Natural killer cell (primary cell): ENCODE data around the gene MFAP3L. TPM values are rescaled to one million over a fixed set of nuclear protein-coding genes. Genes with fewer than 3 reads are reported as not detected.

Experiments used
- ATAC-seq, 3 donors: fragments of 150-1000 bp in 2 of 3; fragments of 200-7000 bp in 1 of 3; cut with Tn5 transposase; 1 replicate in 1 of 3; 2 replicates in 2 of 3; pipeline ENCODE4 v1.10.0; 2021; ENCODE audit warnings: mild to moderate bottlenecking in 2 of 3, moderate library complexity in 2 of 3
- DNase-seq, 2 donors: peaks; one replicate each; pipeline versions ENCODE4 v3.0.0 to v3.0.0-alpha.2; 2013 to 2021; ENCODE audit warnings: mixed read lengths in 1 of 2
- H3K27ac ChIP-seq: one replicate; pipeline ENCODE4 v1.5.1; 2013; ENCODE audit warnings: mild to moderate bottlenecking, low read length
- H3K27me3 ChIP-seq: one replicate; pipeline ENCODE4 v1.6.1; 2013; ENCODE audit warnings: low read length; ENCODE audit not compliant: control insufficient read depth, insufficient read depth
- H3K36me3 ChIP-seq: one replicate; pipeline ENCODE4 v1.6.1; 2013; ENCODE audit warnings: low read length; ENCODE audit not compliant: control insufficient read depth, insufficient read depth
- H3K4me1 ChIP-seq: one replicate; pipeline ENCODE4 v1.6.1; 2013; ENCODE audit warnings: low read length; ENCODE audit not compliant: control insufficient read depth, insufficient read depth
- H3K4me3 ChIP-seq: one replicate; pipeline ENCODE4 v1.5.1; 2013; ENCODE audit warnings: low read length
- H3K9me3 ChIP-seq: one replicate; pipeline ENCODE4 v1.6.1; 2013; ENCODE audit warnings: low read length; ENCODE audit not compliant: control insufficient read depth, insufficient read depth
- H3K27ac Mint-ChIP-seq, 2 donors: one replicate each; pipeline ENCODE4 v1.8.0; 2022; ENCODE audit warnings: mild to moderate bottlenecking in 2 of 2, mixed read lengths in 2 of 2, moderate library complexity in 1 of 2
- H3K27me3 Mint-ChIP-seq, 2 donors: one replicate each; pipeline ENCODE4 v1.8.0; 2022; ENCODE audit warnings: low read depth in 2 of 2, mixed read lengths in 2 of 2
- H3K36me3 Mint-ChIP-seq: one replicate; pipeline ENCODE4 v1.8.0; 2022; ENCODE audit warnings: mixed read lengths
- H3K4me1 Mint-ChIP-seq, 2 donors: one replicate each; pipeline ENCODE4 v1.8.0; 2022; ENCODE audit warnings: mixed read lengths in 2 of 2
- H3K4me3 Mint-ChIP-seq: one replicate; pipeline ENCODE4 v1.8.0; 2022; ENCODE audit warnings: mild to moderate bottlenecking, moderate library complexity, mixed read lengths
- H3K9me3 Mint-ChIP-seq, 2 donors: one replicate each; pipeline ENCODE4 v1.8.0; 2022; ENCODE audit warnings: mixed read lengths in 2 of 2
- WGBS: methylation state at CpG from one replicate; pipeline ENCODE4 v1.1.7; 2013; ENCODE audit warnings: missing lambda C conversion rate; ENCODE audit not compliant: insufficient coverage; 5-methylcytosine and 5-hydroxymethylcytosine counted together
- intact Hi-C: fragments of 100-400 bp; cut with micrococcal nuclease; formaldehyde crosslinking; loops from one replicate; pipeline ENCODE4 v1.14.2; 2022
- total RNA-seq, 4 donors: library from RNA; stranded (reverse); fragments of 120-200 nt in 1 of 4; gene quantifications; one replicate each; pipeline versions ENCODE4 v1.2.3 to v1.2.4, GENCODE V29; 2013 to 2022
- TF ChIP-seq, protein P1 (sequence below): fragments of 200-600 bp; IDR thresholded peaks from one replicate; pipeline ENCODE4 v1.8.0; 2022; ENCODE audit warnings: antibody characterized with exemption

MFAP3L gene
- total RNA-seq, 3 donors from 2014 or later (not counting 1 experiment from before 2014, with no cell fraction given) = 2.8 to 5.6 (median 5.4) TPM

DNA sequence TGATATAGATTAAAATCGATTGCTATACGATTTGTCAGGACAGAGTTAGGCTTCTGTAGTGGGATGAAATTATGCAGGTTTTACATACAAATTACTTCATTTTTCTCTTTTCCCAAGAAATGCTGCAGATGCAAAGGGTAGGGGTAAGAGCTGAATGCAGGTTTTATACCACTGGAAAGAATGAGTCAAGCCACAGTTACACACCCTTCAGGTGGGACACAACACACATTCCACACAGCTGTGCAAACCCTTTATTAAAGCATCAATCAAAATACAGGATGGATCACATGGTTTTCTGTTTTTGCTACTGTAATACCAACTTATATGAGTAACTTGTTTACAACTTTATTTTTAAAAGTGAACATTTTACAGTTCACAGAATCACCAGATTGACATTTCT lies 39.8 kb downstream of the MFAP3L start:
- no CpG with 5 or more reads among the region's 2 CpGs for WGBS
- Mint-ChIP-seq H3K9me3 (no peaks in the 10 kb centered on the region), H3K4me1 (no peaks in the 10 kb centered on the region), H3K27me3 (peaks cover 5 to 13% of the 10 kb centered on the region in 2 donors), H3K4me3 (no peak overlapping the region), H3K36me3 (no peaks in the 10 kb centered on the region), H3K27ac (no peak overlapping the region)
- Histone ChIP-seq H3K27ac (no peak overlapping the region), H3K27me3 (no peaks in the 10 kb centered on the region), H3K36me3 (no peaks in the 10 kb centered on the region), H3K9me3 (no peaks in the 10 kb centered on the region), H3K4me1 (no peaks in the 10 kb centered on the region), H3K4me3 (no peak overlapping the region)
- intact Hi-C loops = no loop called here
- ATAC-seq (no peak), DNase-seq (no peak)
- TF ChIP-seq, protein P1, sequence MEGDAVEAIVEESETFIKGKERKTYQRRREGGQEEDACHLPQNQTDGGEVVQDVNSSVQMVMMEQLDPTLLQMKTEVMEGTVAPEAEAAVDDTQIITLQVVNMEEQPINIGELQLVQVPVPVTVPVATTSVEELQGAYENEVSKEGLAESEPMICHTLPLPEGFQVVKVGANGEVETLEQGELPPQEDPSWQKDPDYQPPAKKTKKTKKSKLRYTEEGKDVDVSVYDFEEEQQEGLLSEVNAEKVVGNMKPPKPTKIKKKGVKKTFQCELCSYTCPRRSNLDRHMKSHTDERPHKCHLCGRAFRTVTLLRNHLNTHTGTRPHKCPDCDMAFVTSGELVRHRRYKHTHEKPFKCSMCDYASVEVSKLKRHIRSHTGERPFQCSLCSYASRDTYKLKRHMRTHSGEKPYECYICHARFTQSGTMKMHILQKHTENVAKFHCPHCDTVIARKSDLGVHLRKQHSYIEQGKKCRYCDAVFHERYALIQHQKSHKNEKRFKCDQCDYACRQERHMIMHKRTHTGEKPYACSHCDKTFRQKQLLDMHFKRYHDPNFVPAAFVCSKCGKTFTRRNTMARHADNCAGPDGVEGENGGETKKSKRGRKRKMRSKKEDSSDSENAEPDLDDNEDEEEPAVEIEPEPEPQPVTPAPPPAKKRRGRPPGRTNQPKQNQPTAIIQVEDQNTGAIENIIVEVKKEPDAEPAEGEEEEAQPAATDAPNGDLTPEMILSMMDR = no peak

DNA sequence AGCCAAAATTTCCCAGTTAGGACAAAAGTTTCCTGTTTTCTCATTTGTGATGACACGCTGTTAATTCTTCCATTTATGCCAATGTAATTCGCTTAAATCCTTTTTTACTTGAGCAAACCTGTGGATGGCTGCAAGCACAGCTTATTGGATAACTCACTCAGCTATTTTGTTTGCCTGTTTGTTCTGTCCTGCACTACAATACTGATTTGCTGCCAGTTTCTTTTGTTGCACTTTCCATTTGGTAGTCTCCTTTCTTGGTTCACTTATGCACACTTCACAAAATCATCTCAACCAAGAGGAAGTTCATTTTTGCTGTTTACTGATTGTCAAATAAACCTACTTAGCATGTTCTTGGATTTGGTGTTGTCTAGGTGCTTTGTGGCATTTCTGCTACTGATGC lies 40.3 kb downstream of the MFAP3L start:
- Histone ChIP-seq H3K9me3 (no peaks in the 10 kb centered on the region), H3K27me3 (no peaks in the 10 kb centered on the region), H3K4me1 (no peaks in the 10 kb centered on the region), H3K4me3 (no peak overlapping the region), H3K27ac (no peak overlapping the region), H3K36me3 (no peaks in the 10 kb centered on the region)
- WGBS = 92% methylated on average over 2 of the region's 2 CpGs
- H3K4me3 Mint-ChIP-seq = no peak overlapping the region
- H3K9me3 Mint-ChIP-seq = no peaks in the 10 kb centered on the region
- no peaks in the 10 kb centered on the region for H3K36me3 Mint-ChIP-seq
- no peak overlapping the region for H3K27ac Mint-ChIP-seq
- no peak for ATAC-seq
- peaks cover 5 to 13% of the 10 kb centered on the region in 2 donors for H3K27me3 Mint-ChIP-seq
- TF ChIP-seq, protein P1 = no peak
- DNase-seq = no peak
- intact Hi-C loops = no loop called here
- no peaks in the 10 kb centered on the region for H3K4me1 Mint-ChIP-seq

DNA sequence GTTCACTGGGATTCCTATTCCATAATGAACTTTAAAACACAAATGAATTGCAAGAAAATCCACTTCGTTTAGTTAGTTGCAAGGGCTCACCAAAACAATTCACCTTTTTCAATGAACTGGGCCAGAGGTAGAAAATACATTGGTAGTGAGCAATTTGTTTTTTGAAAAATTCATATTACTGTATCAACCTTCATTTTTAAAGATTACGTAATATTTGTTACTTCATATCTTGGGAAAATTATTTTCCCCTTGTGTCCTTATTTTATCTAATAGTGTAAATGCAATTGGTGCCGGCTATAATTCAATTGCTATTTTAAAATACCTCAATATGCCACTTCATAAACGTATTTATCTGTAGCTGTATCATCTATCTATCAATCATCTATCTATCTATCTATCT lies 41.5 kb downstream of the MFAP3L start:
- no peaks in the 10 kb centered on the region for H3K9me3 Mint-ChIP-seq
- H3K4me3 ChIP-seq = no peak overlapping the region
- H3K9me3 ChIP-seq = no peaks in the 10 kb centered on the region
- no peaks in the 10 kb centered on the region for H3K36me3 Mint-ChIP-seq
- DNase-seq (no peak), ATAC-seq (no peak)
- H3K27me3 Mint-ChIP-seq = peaks cover 5 to 13% of the 10 kb centered on the region in 2 donors
- no peaks in the 10 kb centered on the region for H3K4me1 ChIP-seq
- H3K27me3 ChIP-seq = no peaks in the 10 kb centered on the region
- WGBS = 87% methylated on average over 3 of the region's 4 CpGs
- no peaks in the 10 kb centered on the region for H3K4me1 Mint-ChIP-seq
- intact Hi-C loops = no loop called here
- no peak overlapping the region for H3K27ac Mint-ChIP-seq
- H3K4me3 Mint-ChIP-seq = no peak overlapping the region
- H3K27ac ChIP-seq = no peak overlapping the region
- no peaks in the 10 kb centered on the region for H3K36me3 ChIP-seq
- TF ChIP-seq, protein P1 = no peak

DNA sequence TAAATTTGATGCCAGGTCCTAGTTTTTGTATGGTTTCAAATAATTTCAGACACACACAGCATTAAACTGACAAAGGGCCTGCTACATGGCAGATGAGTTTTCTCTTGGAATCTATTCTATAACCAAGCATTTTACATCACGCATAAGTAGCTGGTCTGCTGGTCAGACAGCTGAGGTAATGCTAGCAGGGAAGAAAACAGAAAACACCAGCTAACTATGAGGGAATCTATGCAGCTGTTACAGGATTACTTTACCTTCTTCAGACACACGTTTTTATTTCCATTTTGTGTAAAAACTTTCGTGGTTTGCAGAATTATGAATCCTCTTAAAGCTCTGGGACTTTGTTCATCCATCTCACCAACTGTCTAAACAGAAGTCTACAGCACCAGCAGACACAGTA lies 42.0 kb downstream of the MFAP3L start:
- WGBS = 54% methylated on average over 3 of the region's 3 CpGs
- intact Hi-C loops = no loop called here
- ATAC-seq (no peak), DNase-seq (no peak)
- Mint-ChIP-seq H3K9me3 (no peaks in the 10 kb centered on the region), H3K36me3 (no peaks in the 10 kb centered on the region), H3K4me1 (no peaks in the 10 kb centered on the region), H3K4me3 (no peak overlapping the region), H3K27me3 (peaks cover 5 to 10% of the 10 kb centered on the region in 2 donors), H3K27ac (no peak overlapping the region)
- TF ChIP-seq, protein P1 = no peak
- H3K9me3 ChIP-seq = no peaks in the 10 kb centered on the region
- no peaks in the 10 kb centered on the region for H3K4me1 ChIP-seq
- H3K36me3 ChIP-seq = no peaks in the 10 kb centered on the region
- H3K4me3 ChIP-seq = no peak overlapping the region
- no peak overlapping the region for H3K27ac ChIP-seq
- no peaks in the 10 kb centered on the region for H3K27me3 ChIP-seq
